Smooth muscle cell (in vitro differentiated cells): ENCODE results near the gene MAP4K4. TPM values are rescaled to one million over a fixed set of nuclear protein-coding genes. Genes with fewer than 3 reads are reported as not detected.

Experiments
- DNase-seq: peaks from one replicate; lab custom pipeline; 2025; ENCODE audit not compliant: unreplicated experiment; lab: John Stamatoyannopoulos, UW
- H2AFZ ChIP-seq: fragments of 200-600 bp; sonication (generic); 2 replicates; pipeline ENCODE4 v1.6.0; 2016; ENCODE audit warnings: antibody characterized with exemption, low read depth, mild to moderate bottlenecking
- H3F3A ChIP-seq: fragments of 200-600 bp; sonication (generic); 2 replicates; pipeline ENCODE4 v1.6.0; 2017; ENCODE audit warnings: antibody characterized with exemption, low read depth
- H3K27ac ChIP-seq: fragments of 200-600 bp; sonication (generic); 2 replicates; pipeline ENCODE4 v1.5.1; 2016; ENCODE audit warnings: low read depth, mild to moderate bottlenecking
- H3K27me3 ChIP-seq: fragments of 200-600 bp; sonication (generic); 2 replicates; pipeline ENCODE4 v1.6.1; 2016; ENCODE audit warnings: low read depth, mild to moderate bottlenecking
- H3K36me3 ChIP-seq: fragments of 200-600 bp; sonication (generic); 2 replicates; pipeline ENCODE4 v1.5.1; 2016; ENCODE audit warnings: low read depth
- H3K4me1 ChIP-seq: fragments of 200-600 bp; sonication (generic); 2 replicates; pipeline ENCODE4 v1.5.1; 2016; ENCODE audit warnings: low read depth
- H3K4me2 ChIP-seq: fragments of 200-600 bp; sonication (generic); 2 replicates; pipeline ENCODE4 v1.6.0; 2016; ENCODE audit warnings: mild to moderate bottlenecking
- H3K4me3 ChIP-seq: fragments of 200-600 bp; sonication (generic); 2 replicates; pipeline ENCODE4 v1.5.1; 2016; ENCODE audit warnings: mild to moderate bottlenecking
- H3K79me2 ChIP-seq: fragments of 200-600 bp; sonication (generic); 2 replicates; pipeline ENCODE4 v1.6.0; 2016; ENCODE audit warnings: low read depth, mild to moderate bottlenecking
- H3K9ac ChIP-seq: fragments of 200-600 bp; sonication (generic); 2 replicates; pipeline ENCODE4 v1.6.0; 2016; ENCODE audit warnings: low read depth
- H3K9me3 ChIP-seq: fragments of 200-600 bp; sonication (generic); replicated peaks from 2 replicates; pipeline ENCODE4 v1.5.1; 2016; ENCODE audit warnings: low read depth
- H4K20me1 ChIP-seq: fragments of 200-600 bp; sonication (generic); 2 replicates; pipeline ENCODE4 v1.6.0; 2016; ENCODE audit warnings: low read depth
- CTCF ChIP-seq: fragments of 200-600 bp; sonication (generic); IDR thresholded peaks from 2 replicates; pipeline ENCODE4 v1.5.1; 2017; ENCODE audit warnings: borderline replicate concordance, mild to moderate bottlenecking, antibody characterized with exemption; ENCODE audit not compliant: insufficient read depth, poor library complexity, severe bottlenecking
- WGBS: methylation state at CpG from one replicate; pipeline ENCODE4 v1.1.7; 2016; ENCODE audit warnings: low lambda C conversion rate; 5-methylcytosine and 5-hydroxymethylcytosine counted together
- polyA plus RNA-seq: library from polyadenylated mRNA; unstranded; fragments of >200 nt; fragmentation: Nextera tagmentation; extraction: Ambion mirVana; gene quantifications from 2 replicates; pipeline ENCODE4 v1.2.1, GENCODE V29; 2016
- total RNA-seq: library from RNA; depleted of rRNA; stranded (reverse); fragments of >200 nt; gene quantifications from 2 replicates; pipeline ENCODE4 v1.2.3, GENCODE V29; 2014

MAP4K4 gene
- total and polyA plus RNA-seq, 2 experiments from 2014 or later = 68.9 to 107 TPM

GRCh38 chr2:101850991-101851390 is 153.5 kb downstream of the MAP4K4 start:
- DNase-seq = no peak
- H4K20me1 ChIP-seq = peaks cover 62% of the 10 kb centered on the region

GRCh38 chr2:101852824-101853223 is 155.3 kb downstream of the MAP4K4 start:
- Histone ChIP-seq H3K9me3 (no peaks in the 10 kb centered on the region), H2AFZ (no peak overlapping the region), H3K4me1 (no peaks in the 10 kb centered on the region), H3K4me3 (no peak overlapping the region), H3F3A (no peaks in the 10 kb centered on the region), H3K9ac (no peak overlapping the region), H3K36me3 (peaks cover 6% of the 10 kb centered on the region), H4K20me1 (peaks cover 66% of the 10 kb centered on the region), H3K27me3 (no peaks in the 10 kb centered on the region), H3K79me2 (peaks cover 8% of the 10 kb centered on the region), H3K27ac (no peak overlapping the region), H3K4me2 (no peak overlapping the region)
- TF ChIP-seq CTCF = no peak
- no peak for DNase-seq
- WGBS = 95% methylated on average over 2 of the region's 2 CpGs

More at GRCh38 chr2:101850991-101851390, 153.5 kb downstream of the MAP4K4 start:
- no peaks in the 10 kb centered on the region for H3K4me1 ChIP-seq
- TF ChIP-seq CTCF = no peak
- peaks cover 6% of the 10 kb centered on the region for H3K36me3 ChIP-seq
- no peak overlapping the region for H3K4me2 ChIP-seq
- peaks cover 13% of the 10 kb centered on the region for H3K79me2 ChIP-seq
- no peak overlapping the region for H3K27ac ChIP-seq
- 86% methylated on average over 2 of the region's 2 CpGs for WGBS
- no peaks in the 10 kb centered on the region for H3K27me3 ChIP-seq
- no peak overlapping the region for H2AFZ ChIP-seq
- H3K9ac ChIP-seq = no peak overlapping the region
- H3K4me3 ChIP-seq = no peak overlapping the region
- no peaks in the 10 kb centered on the region for H3F3A ChIP-seq
- H3K9me3 ChIP-seq = no peaks in the 10 kb centered on the region

GRCh38 chr2:101854877-101855276 is 157.4 kb downstream of the MAP4K4 start:
- Histone ChIP-seq H3K36me3 (peaks cover 3% of the 10 kb centered on the region), H4K20me1 (peaks cover 68% of the 10 kb centered on the region), H3K9ac (no peak overlapping the region), H3K4me1 (no peaks in the 10 kb centered on the region), H3K4me3 (no peak overlapping the region), H3K9me3 (no peaks in the 10 kb centered on the region), H3K27me3 (no peaks in the 10 kb centered on the region), H2AFZ (no peak overlapping the region), H3K27ac (no peak overlapping the region), H3F3A (no peaks in the 10 kb centered on the region), H3K79me2 (peaks cover 8% of the 10 kb centered on the region), H3K4me2 (no peak overlapping the region)
- DNase-seq = no peak
- 79% methylated on average over 4 of the region's 4 CpGs for WGBS
- TF ChIP-seq CTCF = no peak

DNA sequence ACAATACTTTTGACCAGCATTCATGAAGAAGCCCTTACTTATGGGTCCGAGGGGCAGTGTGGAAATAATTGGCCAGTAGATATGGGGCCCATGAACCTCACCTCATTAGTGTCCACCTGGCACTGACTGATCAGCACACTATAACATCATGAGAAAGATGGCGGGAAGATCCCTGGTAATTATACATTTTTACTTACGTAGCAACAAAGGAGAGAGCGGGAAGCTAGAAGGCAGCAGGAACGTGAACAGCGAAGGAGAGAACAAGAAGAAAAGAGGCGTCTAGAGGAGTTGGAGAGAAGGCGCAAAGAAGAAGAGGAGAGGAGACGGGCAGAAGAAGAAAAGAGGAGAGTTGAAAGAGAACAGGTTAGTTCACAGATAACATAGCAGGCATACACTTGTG is 158.3 kb downstream of the MAP4K4 start:
- H3K9me3 ChIP-seq = no peaks in the 10 kb centered on the region
- H3K4me3 ChIP-seq = no peak overlapping the region
- H2AFZ ChIP-seq = no peak overlapping the region
- no peak overlapping the region for H3K9ac ChIP-seq
- H3K27ac ChIP-seq = no peak overlapping the region
- H3K4me2 ChIP-seq = no peak overlapping the region
- no peak for TF ChIP-seq CTCF
- WGBS = 91% methylated on average over 9 of the region's 9 CpGs
- H3K27me3 ChIP-seq = no peaks in the 10 kb centered on the region
- peaks cover 67% of the 10 kb centered on the region for H4K20me1 ChIP-seq
- no peaks in the 10 kb centered on the region for H3K4me1 ChIP-seq
- DNase-seq = no peak
- peaks cover 8% of the 10 kb centered on the region for H3K79me2 ChIP-seq
- H3K36me3 ChIP-seq = peaks cover 3% of the 10 kb centered on the region
- H3F3A ChIP-seq = no peaks in the 10 kb centered on the region
